ENCODE results near the gene DYNLT2. TPM values are rescaled to one million over a fixed set of nuclear protein-coding genes. Genes with fewer than 3 reads are reported as not detected.

DYNLT2 gene
- total RNA-seq, 1 experiment from 2014 or later, result 1.8 TPM

- H3K4me2 ChIP-seq (ENCODE audit: insufficient read depth, insufficient read length, low read length), result no peak overlapping the region
- H3K4ac ChIP-seq (ENCODE audit: low read depth, low read length), result no peak overlapping the region
- 0 out of 7 replicates have a peak overlapping the region, but pooled peaks of 1 of the 3 experiments have one; percentile 52 for H3K27ac Mint-ChIP-seq
- no peaks in the 10 kb centered on the region for H3K4me1 Mint-ChIP-seq
- peaks cover 0 to 4% of the 10 kb centered on the region in 2 experiments; a peak in 1 of 5 replicates for H3K9me3 Mint-ChIP-seq
- H4K91ac ChIP-seq (ENCODE audit: insufficient read length, low read depth, low read length), result no peak overlapping the region
- no peak overlapping the region for H2AFZ ChIP-seq (ENCODE audit: low read length)
- TF ChIP-seq, protein P1, sequence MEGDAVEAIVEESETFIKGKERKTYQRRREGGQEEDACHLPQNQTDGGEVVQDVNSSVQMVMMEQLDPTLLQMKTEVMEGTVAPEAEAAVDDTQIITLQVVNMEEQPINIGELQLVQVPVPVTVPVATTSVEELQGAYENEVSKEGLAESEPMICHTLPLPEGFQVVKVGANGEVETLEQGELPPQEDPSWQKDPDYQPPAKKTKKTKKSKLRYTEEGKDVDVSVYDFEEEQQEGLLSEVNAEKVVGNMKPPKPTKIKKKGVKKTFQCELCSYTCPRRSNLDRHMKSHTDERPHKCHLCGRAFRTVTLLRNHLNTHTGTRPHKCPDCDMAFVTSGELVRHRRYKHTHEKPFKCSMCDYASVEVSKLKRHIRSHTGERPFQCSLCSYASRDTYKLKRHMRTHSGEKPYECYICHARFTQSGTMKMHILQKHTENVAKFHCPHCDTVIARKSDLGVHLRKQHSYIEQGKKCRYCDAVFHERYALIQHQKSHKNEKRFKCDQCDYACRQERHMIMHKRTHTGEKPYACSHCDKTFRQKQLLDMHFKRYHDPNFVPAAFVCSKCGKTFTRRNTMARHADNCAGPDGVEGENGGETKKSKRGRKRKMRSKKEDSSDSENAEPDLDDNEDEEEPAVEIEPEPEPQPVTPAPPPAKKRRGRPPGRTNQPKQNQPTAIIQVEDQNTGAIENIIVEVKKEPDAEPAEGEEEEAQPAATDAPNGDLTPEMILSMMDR (conservative IDR thresholded peaks at IDR 0.05), result no peak
- no peak overlapping the region for H3K56ac ChIP-seq (ENCODE audit: insufficient read length, low read depth, low read length)
- no peaks in the 10 kb centered on the region for H3K4me1 ChIP-seq (ENCODE audit: insufficient read depth, low read length)
- H3K14ac ChIP-seq (ENCODE audit: insufficient read depth, low read length), result no peak overlapping the region
- H3K9ac ChIP-seq (ENCODE audit: extremely low read depth, insufficient read length, low read length), result no peak overlapping the region
- H3K9me3 ChIP-seq (ENCODE audit: control insufficient read depth, low read depth, low read length), result no peaks in the 10 kb centered on the region
- no peaks in the 10 kb centered on the region for H3K79me1 ChIP-seq (ENCODE audit: insufficient read depth, low read depth, low read length, poor library complexity, severe bottlenecking)
- H4K8ac ChIP-seq (replicated peaks; ENCODE audit: insufficient read length, low read depth, low read length), result no peak overlapping the region
- no peak overlapping the region for H3K4me3 Mint-ChIP-seq
- H3K79me2 ChIP-seq (ENCODE audit: insufficient read depth, low read length), result no peaks in the 10 kb centered on the region
- H2BK12ac ChIP-seq (ENCODE audit: insufficient read length, low read depth, low read length), result no peak overlapping the region
- H4K5ac ChIP-seq (ENCODE audit: insufficient read length, low read depth, low read length), result no peak overlapping the region
- H3K36me3 Mint-ChIP-seq (ENCODE audit: insufficient read depth in 1 of 3, low read depth in 3 of 3), result peaks cover 12 to 28% (median 20%) of the 10 kb centered on the region in 3 experiments
- H3T11ph ChIP-seq (ENCODE audit: low read length), result no peak overlapping the region
- H3K27me3 ChIP-seq (ENCODE audit: insufficient read depth, low read length), result no peaks in the 10 kb centered on the region
- no peak overlapping the region for H2BK15ac ChIP-seq (ENCODE audit: low read depth, low read length)
- no peak for DNase-seq
- H3K27ac ChIP-seq (ENCODE audit: insufficient read length, low read depth, low read length), result no peak overlapping the region
- H3K27me3 Mint-ChIP-seq (ENCODE audit: low read depth), result no peaks in the 10 kb centered on the region; the same call in 1 of the 2 replicates
- H4K20me1 ChIP-seq (ENCODE audit: control insufficient read depth, insufficient read depth, insufficient read length), result no peaks in the 10 kb centered on the region
- no CpG with 5 or more reads among the region's 11 CpGs for WGBS (ENCODE audit: extremely low coverage, insufficient read length, low lambda C conversion rate)
- H2BK120ac ChIP-seq (ENCODE audit: low read depth, low read length, poor library complexity, severe bottlenecking), result no peak overlapping the region
- no peak overlapping the region for H3K18ac ChIP-seq (ENCODE audit: insufficient read length, low read depth, low read length)
- no peaks in the 10 kb centered on the region for H3K23me2 ChIP-seq (ENCODE audit: insufficient read length, low read depth, low read length, poor library complexity, severe bottlenecking)
- H3K23ac ChIP-seq (ENCODE audit: insufficient read length, low read depth, low read length), result no peak overlapping the region
- no peak overlapping the region for H2AK5ac ChIP-seq (ENCODE audit: insufficient read length, low read length)
- no peak overlapping the region for H2BK20ac ChIP-seq (ENCODE audit: low read depth, low read length, poor library complexity, severe bottlenecking)
- H2BK5ac ChIP-seq (ENCODE audit: insufficient read length, low read length), result no peak overlapping the region
Observed at GRCh38 chr6:169780571-169781091, 29.3 kb upstream of the DYNLT2 start.
